Stimulated activated CD4-positive, alpha-beta T cell treated with anti-CD3 and anti-CD28 coated beads, Interleukin-4, amount 100 ng/mL, for 24 hours (primary cell): ENCODE results near the gene LRRC40.
"Not testable (repeated sequence)": the region's sequence is repeated elsewhere in the genome, so short reads cannot be mapped to it uniquely, and the experiment has no call there.

Experiments used
- DNase-seq: peaks from one replicate; pipeline ENCODE4 v3.0.0-alpha.2; 2020

LRRC40 gene

DNA sequence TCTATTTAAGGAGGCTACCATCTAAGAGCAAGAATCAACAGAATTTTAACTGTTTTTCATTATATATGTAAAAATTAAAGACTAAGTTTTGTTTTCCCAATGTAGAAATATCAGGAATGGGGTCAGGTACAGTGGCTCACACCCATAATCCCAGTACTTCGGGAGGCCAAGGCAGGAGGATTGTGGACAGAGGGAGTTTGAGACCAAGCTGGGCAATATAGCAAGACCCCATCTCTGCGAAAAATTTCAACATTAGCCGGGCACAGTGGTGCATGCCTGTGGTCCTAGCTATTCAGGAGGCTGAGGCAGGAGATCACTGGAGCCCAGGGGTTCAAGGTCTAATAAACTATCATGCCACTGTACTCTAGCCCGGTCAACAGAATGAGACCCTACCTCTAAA, 5.3 kb downstream of the LRRC40 start:
- DNase-seq, result no peak

DNA sequence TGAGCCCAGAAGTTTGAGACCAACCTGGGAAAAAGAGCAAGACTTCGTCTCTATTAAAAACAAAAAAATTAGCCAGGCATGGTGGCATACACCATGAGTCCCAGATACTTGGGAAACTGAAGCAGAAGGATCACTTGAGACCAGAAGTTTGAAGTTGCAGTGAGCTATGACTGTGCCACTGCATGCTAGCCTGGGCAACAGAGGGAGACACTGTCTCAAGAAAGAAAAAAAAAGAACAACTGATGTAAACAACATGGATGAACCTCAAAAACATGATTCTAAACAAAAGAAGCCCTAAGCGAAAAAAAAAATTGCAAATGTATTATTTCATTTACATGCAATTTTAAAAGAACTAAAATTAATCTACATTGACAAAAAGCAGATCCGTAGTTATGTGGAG, 9.0 kb downstream of the LRRC40 start:
- no peak for DNase-seq

DNA sequence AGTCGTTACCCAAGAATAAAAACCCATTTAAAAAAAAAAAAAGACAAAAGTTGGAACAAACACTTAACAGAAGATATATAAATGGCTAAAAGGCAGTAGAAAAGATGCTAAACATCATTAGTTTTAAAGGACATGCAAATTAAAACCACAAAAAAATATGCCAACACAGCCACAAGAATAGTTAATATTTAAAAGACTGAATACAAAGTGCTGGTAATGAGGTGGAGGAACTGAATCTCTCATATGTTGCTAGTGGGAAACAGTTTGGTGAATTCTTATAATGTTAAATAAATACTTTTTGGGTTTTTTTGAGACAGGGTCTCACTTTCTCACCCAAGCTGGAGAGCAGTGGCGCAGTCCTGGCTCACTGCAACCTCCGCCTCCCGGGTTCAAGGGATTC, 10.0 kb downstream of the LRRC40 start:
- DNase-seq, result no peak

DNA sequence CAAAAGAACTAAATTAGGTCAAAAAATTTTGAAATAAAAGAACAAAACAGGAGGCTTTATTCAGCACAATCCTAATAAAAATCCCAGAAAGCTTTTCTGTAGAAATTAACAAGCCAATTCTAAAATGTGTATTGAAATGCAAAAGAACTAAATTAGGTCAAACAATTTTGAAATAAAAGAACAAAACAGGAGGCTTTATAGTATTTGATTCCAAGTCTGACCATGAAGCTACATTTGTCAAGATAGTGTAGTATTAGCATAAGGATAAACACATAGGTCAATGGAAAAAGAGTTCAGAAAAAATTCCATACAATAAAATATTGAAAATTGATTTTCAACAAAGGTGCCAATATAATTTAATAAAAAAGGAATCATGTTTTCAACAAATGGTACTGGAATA, 10.8 kb downstream of the LRRC40 start:
- no peak for DNase-seq

DNA sequence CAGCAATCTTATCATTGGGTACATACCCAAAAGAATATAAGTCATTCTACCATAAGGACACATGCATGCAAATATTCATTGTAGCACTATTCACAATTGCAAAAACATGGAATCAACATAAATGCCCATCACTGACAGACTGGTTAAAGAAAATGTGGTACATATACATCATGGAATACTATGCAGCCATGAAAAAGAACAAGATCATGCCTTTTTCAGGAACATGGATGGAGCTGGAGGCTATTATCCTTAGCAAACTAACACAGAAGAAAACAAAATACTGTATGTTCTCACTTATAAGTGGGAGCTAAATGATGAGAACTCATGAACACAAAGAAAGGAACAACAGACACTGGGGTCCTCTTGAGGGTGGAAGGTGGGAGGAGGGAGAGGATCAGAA, 12.9 kb downstream of the LRRC40 start:
- not testable (repeated sequence) for DNase-seq

DNA sequence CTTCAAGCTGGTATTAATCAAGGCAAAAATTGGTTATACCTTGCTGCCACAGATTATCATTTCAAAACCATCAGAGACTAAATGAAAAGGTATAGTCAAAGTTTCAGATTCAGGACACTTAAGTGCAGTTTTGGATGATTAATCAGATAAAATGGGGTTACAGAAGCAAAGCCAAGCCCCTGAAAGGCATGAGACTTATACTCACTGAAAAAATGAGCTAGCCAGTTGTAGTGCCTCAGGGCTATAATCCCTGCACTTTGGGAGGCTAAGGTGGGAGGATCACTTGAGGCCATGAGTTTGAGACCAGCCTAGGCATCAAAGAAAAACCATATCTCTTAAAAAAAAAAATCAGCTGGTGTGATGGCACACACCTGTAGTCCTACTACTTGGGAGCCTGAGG, 15.2 kb downstream of the LRRC40 start:
- no peak for DNase-seq

DNA sequence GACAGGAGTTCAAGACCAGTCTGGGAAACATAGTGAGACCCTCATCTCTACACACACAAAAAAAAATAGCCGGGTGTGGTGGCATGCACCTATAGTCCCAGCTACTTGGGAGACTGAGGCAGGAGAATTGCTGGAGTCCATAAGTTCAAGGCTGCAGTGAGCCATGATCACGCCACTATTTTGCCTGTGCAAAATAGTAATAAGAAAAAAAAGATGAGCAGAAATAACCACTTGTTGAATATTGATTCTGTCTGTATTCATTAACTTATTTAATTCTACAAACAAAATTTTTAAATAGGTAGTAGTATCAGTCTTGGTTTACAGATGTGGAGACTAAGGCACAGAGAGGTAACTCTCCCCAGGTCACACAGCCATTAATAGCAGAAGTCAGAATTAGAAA, 16.9 kb downstream of the LRRC40 start:
- DNase-seq, result no peak

DNA sequence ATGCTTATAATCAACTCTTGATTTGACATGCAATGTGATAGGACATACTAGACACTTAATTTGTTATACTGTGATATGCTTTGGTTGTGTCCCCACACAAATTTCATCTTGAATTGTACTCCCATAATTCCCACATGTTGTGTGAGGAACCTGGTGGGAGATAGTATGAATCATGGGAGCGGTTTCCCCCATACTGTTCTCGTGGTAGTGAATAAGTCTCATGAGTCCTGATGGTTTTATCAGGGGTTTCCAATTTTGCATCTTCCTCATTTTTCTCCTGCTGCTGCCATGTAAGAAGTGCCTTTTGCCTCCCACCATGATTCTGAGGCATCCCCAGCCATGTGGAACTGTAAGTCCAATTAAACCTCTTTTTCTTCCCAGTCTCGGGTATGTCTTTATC, 20.2 kb downstream of the LRRC40 start:
- DNase-seq, result not testable (repeated sequence)

DNA sequence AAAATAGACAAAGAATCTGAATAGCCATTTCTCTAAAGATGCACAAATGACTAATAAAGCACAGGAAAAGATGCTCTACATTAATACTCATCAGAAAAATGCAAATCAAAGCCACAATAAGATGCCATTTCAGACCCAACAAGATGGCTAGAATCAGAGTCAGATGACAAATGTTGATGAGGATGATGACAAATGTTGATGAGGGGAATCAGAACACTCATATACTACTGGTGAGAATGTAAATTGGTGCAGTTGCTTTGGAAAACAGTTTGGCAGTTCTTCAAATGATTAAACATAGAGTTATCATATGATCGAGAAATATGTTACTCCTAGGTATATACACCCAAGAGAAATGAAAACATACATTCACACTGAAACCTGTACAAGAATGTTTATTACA, 33.9 kb downstream of the LRRC40 start:
- DNase-seq, result no peak

DNA sequence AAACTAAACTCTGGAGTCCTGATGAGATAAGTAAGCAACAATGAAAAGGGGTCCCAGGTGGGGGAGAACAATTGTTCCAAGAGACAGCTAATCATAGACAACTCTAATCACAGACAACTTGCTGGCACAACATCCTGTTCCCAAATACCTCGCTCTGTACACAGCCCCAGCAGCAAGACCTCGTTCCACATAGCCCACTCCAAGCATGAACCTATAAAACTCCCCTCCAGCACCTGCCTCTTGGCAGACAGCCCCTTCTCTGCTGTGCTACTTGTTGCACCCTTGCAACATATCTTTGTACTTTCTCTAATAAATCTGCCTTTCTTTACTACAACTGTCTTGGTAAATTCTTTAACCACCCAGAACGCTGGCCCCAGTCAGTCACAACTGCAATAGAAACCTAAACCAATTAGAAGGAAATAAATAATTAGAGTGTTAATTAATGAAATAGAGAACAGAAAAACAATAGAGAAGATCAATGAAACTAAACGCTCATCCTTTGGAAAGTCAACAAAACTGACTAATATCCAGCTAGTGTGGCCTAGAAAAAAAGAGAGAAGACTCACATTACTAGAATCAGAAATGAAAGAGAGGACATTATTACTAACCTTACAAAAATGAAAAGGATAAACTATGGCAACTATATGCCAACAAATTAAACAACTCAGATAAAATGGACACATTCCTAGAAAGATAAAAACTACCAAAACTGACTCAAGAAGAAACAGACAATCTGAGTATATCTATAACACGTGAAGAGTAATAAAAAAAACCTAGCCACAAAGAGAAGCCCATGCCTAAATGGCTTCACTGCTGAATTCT, 36.1 kb downstream of the LRRC40 start:
- DNase-seq, result no peak

DNA sequence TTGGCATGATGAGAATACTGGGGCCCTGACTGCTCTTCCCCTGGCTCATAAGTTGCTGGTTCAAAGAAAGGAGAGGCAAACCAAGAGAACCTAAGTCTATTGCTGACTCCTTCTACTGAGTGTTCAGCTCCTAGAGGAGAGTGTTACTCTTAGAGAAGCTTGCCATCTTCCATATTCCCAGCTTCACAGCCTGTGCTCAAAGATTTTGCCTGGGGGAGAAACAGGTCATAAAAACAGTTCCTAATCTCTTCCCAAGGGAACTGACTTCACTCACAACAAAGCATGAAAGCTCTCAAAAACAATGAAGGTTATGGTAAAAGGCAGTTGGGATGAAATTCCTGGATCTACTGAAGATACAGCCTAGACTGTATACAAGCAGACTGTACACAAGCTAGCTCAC, 37.1 kb downstream of the LRRC40 start:
- no peak for DNase-seq

DNA sequence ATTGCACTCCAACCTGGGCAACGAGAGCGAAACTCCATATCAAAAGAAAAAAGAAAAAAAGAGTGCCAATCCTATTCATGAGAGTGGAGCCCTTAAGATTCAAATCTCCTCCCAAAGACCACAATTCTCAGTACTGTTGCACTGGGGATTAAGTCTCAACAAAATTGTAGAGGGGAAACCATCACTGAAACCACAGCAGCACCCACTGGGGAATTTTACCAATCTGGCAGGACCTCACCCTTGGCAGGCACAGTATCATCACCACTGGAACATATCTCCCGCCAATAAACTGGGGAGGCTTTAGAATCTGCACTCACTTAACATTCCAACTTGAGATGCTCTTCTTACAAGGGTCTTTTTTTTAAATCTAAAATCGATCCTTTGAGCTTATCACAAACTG, 41.0 kb downstream of the LRRC40 start:
- DNase-seq, result no peak

DNA sequence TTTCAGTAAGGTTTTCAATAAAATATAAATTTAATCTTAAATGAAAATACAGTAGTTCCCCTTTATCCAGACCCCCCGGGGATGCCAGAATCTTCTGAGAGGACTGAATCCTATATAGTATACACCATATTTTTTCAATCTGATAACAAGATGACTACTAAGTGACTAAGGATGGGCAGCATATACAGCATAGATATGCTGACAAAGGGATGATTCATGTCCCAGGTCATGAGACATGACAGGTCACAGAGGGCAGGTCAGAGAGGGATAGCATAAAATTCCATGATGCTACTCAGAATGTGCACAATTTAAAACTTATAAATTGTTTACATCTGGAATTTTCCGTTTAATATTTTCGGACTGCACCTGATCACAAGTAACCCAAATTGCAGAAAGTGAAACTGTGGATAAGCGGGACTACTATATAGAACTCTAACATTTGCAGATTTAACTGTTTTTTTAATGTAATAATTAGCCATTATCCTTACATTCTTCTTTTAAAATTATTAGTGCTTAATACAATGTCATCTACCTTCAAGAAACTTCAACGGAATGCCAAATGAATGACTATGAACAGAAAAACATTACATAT, 48.8 kb downstream of the LRRC40 start:
- no peak for DNase-seq

DNA sequence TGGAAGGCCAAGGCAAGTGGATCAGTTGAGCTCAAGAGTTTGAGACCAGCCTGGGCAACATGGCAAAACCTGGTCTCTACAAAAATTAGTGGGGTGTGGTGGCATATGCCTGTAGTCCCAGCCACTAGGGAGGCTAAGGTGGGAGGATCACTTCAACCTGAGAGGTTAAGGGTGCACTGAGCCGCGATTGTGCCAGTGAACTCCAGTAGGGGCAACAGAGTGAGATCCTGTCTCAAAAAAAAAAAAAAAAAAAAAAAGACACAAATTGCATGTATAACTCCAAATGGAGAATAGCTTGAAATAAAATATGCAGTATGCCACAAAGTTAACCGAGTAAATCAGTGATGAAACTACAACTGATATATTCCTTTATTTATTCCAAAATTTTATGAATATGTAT, 51.6 kb downstream of the LRRC40 start:
- DNase-seq, result no peak

DNA sequence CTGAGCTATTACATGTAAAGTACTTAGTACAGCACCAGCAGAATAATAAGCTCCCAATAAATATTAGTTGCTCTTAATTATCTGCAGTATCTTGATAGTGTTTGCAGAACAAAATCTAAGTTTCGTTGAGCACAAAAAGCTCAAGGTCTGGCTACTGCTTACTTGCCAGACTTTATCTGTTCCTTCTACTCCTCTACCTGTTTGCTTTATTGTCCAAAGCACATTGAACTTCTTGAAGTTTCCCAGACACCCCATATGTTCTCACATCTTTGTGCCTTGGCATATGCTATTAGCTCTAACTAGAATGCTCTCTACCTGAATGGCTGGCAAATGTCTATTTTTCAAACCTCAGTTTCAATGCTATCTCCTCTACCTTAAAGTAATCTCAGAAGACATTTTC, 54.9 kb downstream of the LRRC40 start:
- DNase-seq, result no peak

DNA sequence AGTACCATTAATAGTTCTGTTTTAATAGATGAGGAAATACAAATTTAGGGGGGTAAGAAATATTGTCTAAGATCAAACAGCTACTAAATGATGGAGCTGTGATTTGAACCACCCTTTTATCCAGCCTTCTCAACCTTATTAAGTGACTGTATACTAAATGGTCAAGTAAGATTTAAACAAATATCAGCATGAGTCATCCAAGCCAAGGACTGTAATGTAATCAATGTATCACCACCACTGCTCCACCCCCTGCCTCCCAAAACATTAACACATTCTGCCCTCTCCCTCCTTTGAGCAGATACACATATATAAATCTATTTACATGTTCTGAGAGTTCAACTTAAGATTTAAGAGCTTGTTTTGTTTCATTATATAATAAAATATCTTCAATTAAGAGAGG, 58.9 kb downstream of the LRRC40 start:
- no peak for DNase-seq

DNA sequence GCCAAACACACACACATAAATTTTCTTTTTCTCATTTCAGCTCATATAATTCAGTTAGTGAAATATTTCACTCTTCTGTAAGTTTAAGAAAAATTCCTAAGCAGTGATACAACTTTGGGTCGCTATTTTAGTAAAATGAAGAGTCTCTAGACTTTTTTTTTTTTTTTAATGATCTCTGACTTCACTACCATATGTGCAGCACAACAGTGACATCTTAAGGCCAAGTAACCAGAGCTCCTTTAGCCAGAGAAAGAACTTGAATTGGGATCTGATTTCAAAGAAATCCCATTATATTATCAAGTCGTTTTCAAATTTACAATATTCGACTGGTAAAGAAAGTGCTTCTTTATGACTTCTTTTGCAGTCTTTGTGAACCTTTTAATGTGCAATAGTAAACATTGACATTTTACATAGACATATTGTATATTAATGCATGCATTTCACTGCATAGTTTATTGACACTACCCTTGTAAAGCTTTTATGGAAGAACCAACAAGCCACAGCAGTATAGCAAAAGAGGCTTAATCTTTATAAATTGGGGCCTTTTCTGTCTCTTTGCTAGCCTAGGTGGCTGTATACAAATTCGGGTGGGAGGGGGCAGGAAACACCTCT, 62.2 kb downstream of the LRRC40 start:
- no peak for DNase-seq

DNA sequence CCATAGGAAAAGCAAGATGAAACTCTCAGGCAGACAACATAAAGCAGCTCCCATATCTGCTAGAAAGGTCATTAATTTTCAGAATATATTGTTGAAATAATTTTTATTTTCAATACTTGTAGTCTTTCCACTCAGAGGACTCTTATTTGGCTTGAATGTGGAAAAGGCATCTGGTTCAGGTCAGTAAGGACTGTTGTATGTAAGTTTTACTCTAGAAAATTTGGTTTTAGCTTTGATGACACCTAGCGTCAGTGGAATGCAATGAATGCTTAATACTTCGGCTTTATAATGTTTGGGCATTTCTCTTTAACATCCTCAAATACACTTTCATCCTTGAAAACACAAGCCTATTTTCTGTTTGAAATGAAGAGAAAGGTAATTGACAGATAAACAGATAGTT, 63.3 kb downstream of the LRRC40 start:
- DNase-seq, result no peak

DNA sequence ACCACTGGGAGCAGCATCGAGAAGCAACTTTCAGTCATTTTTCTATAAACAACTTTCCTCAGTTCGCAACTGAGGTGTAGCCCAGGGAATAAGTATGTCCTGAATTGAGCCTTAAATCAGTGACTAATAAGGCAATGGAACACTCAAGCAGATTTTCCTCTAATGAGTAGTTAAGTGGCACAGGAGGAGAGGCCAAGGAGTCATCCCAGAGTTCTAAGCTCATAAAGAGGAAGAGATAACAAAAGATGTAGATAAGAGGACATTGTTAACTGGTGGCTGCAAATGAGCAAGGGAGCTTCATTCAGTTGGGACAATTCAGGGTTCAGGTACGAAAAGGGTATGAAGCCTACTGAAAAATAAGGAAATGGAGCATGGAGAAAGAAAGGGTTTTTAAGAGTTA, 64.5 kb downstream of the LRRC40 start:
- no peak for DNase-seq

DNA sequence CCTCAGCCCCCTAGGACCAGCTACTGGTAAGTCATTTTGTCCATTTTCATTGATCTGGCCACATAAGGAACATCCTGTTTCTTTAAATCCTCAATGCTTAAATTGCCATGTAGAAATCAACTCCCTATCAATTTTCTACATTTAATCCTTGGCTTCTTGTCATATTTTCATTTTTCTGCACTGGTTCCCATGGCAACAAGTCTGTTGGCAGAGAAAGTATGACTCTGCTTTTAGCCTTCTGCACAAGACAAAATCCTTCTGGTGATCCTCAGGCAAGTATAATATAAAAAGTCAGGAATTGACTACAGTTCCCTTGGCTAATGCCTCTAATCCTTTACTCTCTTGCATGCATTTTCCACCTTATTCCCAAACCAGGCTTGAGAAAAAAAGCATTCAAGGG, 65.0 kb downstream of the LRRC40 start:
- DNase-seq, result no peak

DNA sequence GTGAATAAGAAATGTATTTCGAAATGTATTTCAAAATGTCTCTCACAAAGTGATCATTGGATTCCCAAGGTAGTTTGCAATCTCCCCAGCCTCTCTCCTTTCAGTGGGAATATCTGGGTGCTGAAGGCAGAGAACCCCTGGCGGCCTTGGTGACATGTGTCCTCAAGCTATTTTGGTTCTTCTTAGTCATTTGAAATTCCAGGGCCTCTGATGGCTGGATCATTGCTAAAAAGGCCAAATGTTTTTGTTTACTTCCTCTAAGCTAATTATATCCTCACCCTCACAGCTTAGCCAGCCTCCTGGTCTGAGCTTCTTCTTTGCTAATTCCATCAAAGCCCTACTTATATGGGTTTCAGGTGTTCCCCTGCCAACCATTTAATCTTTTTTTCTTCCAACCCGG, 71.2 kb downstream of the LRRC40 start:
- DNase-seq, result no peak

DNA sequence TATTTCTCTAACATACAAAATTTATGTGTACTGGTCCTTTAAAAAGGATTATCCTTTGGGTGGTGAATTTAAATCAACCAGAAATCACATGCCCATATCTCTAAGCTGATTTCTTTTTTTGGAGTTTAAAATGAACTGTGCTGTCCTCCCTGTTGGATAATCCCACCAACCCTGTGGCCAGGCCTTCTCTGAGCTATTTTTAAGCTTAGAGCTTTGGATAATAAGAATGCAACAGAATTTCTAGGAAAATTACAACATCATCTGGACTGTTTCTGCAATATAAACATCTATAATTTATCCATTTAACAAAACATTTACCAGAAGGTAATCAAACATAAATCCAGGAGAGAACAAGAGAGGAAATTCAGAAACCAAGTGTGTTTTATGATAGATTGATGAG, 88.3 kb downstream of the LRRC40 start:
- no peak for DNase-seq

DNA sequence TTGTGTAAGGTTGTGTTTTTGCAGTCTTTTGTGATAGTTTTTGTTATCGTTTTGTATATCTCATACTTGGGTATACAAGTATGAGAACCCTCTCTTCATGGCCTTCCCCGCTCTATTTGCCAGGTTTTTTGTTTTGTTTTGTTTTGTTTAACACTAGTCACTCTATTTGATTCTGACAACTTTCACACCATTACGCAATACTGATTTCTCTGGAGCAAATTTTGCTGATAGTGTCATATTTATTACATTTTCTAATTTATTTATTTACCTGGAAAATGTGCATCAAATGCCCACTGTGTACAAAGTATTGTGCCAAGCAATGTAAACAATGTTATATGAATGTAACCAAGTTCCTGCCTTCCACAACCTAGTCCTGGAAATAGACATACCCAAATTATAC, 90.1 kb downstream of the LRRC40 start:
- no peak for DNase-seq

DNA sequence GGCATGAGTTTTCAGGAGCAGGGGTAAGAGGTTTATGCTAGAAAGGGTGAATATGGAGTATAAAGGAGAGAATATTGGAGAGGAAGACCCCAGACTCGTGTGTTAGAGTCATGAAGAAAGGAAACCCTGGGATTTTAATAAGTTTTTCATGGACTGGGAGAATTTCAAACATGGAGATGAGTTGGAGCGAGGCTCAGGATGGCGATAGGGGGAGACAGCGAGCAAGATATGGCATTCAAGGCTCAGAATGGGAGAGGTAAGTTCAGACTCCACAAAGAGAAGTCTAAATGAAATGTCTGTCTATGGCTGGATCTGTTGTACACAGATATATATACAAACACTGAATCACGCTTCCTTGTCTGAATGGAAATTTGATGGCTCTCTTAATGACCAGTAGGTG, 92.5 kb downstream of the LRRC40 start:
- DNase-seq, result no peak

DNA sequence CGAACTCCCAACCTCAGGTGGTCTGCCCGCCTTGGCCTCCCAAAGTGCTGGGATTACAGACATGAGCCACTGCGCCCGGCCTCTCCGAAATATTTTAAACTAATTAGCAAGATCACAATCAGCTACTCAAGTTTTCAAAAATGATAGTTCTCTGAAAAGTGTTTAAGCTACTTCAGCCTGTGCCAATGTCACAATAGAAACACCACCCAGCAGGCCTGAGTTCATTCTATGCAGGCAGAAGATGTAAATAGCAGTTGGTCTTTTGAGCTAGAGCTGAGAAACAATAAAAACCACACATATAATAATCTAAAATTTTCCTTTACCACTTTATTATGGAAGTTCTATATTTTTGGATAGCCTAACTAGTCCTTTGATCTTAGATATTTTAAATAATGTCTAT, 96.1 kb downstream of the LRRC40 start:
- no peak for DNase-seq
